Brain microvascular endothelial cell (primary cell): ENCODE data around the gene TMPRSS15.

ENCODE experiments used
- DNase-seq: peaks from one replicate; pipeline ENCODE4 v3.0.0-alpha.2; 2020
- H3K27ac ChIP-seq: fragments of 250-450 bp; sonication (Bioruptor Pico); 2 replicates; pipeline ENCODE4 v1.5.1; 2020; ENCODE audit warnings: mild to moderate bottlenecking, moderate library complexity
- H3K27me3 ChIP-seq: fragments of 250-450 bp; sonication (Bioruptor Pico); replicated peaks from 2 replicates; pipeline ENCODE4 v1.5.1; 2020; ENCODE audit warnings: mild to moderate bottlenecking
- H3K36me3 ChIP-seq: fragments of 250-450 bp; sonication (Bioruptor Pico); replicated peaks from 2 replicates; pipeline ENCODE4 v1.5.1; 2020; ENCODE audit warnings: mild to moderate bottlenecking
- H3K4me3 ChIP-seq: 2 replicates; pipeline ENCODE4 v1.5.1; 2011; ENCODE audit warnings: low read depth, mild to moderate bottlenecking, control low read depth, low read length, moderate library complexity
- in situ Hi-C: cut with HindIII; loops from 2 replicates; pipeline ENCODE4 v1.10.0; 2017; ENCODE audit warnings: low sequenced_read_pairs, low pct_ligation_motif_present
- TF ChIP-seq, protein P1 (sequence below): IDR thresholded peaks from 2 replicates; pipeline ENCODE4 v1.5.1; 2011; ENCODE audit warnings: low read depth, mild to moderate bottlenecking, moderate library complexity, low read length, control low read depth, inconsistent platforms; ENCODE audit errors: missing control alignments

Gene TMPRSS15

DNA sequence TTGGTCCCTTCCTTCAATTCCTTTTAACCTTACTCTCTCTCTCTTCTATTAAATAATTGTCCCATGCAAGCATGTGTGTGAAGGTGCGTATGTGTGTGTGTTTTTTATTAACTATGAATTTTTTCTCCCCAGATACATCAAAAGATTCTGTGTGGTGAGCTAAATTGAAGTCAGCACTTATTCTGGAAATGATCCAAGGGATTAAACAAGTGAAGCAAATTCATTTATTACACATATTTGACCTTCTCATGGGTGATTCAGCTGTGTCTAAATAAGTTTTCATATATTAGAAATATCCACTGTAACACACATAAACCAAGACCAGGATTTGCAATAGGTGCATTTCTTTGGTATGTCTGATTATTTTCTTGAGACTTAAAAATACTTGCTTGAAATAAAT is 134.7 kb downstream of the TMPRSS15 start:
- in situ Hi-C loops, result no loop called here
- Histone ChIP-seq H3K27me3 (no peaks in the 10 kb centered on the region), H3K36me3 (no peaks in the 10 kb centered on the region), H3K27ac (no peak overlapping the region), H3K4me3 (no peak overlapping the region)
- TF ChIP-seq, protein P1, sequence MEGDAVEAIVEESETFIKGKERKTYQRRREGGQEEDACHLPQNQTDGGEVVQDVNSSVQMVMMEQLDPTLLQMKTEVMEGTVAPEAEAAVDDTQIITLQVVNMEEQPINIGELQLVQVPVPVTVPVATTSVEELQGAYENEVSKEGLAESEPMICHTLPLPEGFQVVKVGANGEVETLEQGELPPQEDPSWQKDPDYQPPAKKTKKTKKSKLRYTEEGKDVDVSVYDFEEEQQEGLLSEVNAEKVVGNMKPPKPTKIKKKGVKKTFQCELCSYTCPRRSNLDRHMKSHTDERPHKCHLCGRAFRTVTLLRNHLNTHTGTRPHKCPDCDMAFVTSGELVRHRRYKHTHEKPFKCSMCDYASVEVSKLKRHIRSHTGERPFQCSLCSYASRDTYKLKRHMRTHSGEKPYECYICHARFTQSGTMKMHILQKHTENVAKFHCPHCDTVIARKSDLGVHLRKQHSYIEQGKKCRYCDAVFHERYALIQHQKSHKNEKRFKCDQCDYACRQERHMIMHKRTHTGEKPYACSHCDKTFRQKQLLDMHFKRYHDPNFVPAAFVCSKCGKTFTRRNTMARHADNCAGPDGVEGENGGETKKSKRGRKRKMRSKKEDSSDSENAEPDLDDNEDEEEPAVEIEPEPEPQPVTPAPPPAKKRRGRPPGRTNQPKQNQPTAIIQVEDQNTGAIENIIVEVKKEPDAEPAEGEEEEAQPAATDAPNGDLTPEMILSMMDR, result no peak
- no peak for DNase-seq

DNA sequence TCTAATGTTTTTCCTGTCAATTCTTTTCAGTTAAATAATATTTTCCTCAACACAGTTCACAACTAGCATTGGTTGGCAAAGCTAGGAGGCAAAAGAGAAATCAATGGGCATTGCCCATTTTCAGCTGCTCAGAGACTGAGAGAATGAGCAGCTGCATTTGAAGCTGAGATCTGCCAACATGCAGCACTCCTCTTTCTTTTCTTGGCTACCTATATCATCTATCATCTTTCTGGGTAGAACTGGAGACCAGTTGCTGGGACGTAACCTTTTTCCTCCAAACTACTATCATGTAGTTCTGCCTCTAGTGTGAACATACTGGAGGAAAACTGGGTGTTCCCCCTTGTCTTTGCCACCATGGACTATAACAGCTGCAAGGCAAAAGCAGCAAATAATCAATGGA is 136.1 kb downstream of the TMPRSS15 start:
- DNase-seq, result no peak
- H3K36me3 ChIP-seq, result no peaks in the 10 kb centered on the region
- H3K27me3 ChIP-seq, result no peaks in the 10 kb centered on the region
- H3K4me3 ChIP-seq, result no peak overlapping the region
- TF ChIP-seq, protein P1, result no peak
- in situ Hi-C loops, result no loop called here
- H3K27ac ChIP-seq, result no peak overlapping the region

DNA sequence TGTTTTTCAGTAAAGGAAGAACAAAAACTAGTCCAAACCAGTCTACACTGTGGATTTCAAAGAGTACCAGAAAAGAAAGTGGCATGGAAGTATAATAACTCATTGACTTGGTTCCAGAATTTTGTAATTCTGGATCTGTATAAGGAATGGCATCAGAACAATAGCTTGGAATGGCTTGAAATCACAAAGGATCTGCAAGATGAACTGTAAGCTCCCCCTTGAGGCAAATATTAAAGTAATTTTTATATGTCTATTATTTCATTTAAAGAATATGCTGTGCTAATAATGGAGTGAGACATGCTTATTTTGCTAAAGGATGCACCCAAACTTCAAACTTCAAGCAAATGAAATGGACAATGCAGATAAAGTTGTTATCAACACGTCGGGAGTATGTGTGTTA is 137.6 kb downstream of the TMPRSS15 start:
- H3K4me3 ChIP-seq, result no peak overlapping the region
- H3K27ac ChIP-seq, result no peak overlapping the region
- TF ChIP-seq, protein P1, result no peak
- in situ Hi-C loops, result no loop called here
- H3K27me3 ChIP-seq, result no peaks in the 10 kb centered on the region
- DNase-seq, result no peak
- H3K36me3 ChIP-seq, result no peaks in the 10 kb centered on the region

DNA sequence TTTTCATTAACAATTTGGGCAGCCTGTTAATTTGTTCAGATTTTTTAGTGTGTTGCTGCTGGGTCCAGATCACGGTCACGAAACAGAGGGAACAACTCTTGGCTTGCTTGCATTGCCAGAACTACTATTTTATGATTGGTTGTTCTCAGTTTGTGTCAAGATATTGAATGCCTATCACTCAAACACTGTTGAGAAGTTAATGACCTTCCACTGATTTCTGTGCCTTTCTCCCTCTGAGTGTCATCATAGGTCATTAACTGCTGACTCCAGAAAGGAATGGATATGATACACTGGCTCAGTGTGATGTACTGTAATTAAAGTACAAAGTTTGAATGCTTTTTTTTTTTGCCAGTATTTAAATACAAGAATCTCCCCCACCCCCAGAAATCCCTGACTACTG is 149.8 kb downstream of the TMPRSS15 start:
- Histone ChIP-seq H3K27me3 (no peaks in the 10 kb centered on the region), H3K4me3 (no peak overlapping the region), H3K36me3 (no peaks in the 10 kb centered on the region), H3K27ac (no peak overlapping the region)
- in situ Hi-C loops, result no loop called here
- TF ChIP-seq, protein P1, result no peak
- DNase-seq, result no peak

DNA sequence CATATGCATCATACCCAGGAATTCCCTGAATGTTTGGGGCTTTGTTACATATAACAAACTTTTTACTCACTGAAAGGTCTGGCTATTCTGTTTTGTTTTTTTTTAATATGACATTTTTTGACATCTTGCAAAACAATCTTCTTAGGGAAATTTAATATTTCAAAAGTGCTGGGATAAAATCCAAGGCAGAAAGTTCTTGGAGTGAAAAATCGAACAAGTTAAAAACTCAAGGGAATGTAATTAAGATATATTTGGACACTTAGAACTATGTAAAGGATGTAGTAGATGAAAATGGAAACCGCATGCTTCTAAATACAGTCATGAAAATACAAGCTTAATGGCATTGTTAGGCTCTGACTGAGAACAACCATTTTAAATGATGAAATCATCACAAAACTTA is 150.4 kb downstream of the TMPRSS15 start:
- Histone ChIP-seq H3K36me3 (no peaks in the 10 kb centered on the region), H3K27me3 (no peaks in the 10 kb centered on the region), H3K27ac (no peak overlapping the region), H3K4me3 (no peak overlapping the region)
- TF ChIP-seq, protein P1, result no peak
- in situ Hi-C loops, result no loop called here
- DNase-seq, result no peak

DNA sequence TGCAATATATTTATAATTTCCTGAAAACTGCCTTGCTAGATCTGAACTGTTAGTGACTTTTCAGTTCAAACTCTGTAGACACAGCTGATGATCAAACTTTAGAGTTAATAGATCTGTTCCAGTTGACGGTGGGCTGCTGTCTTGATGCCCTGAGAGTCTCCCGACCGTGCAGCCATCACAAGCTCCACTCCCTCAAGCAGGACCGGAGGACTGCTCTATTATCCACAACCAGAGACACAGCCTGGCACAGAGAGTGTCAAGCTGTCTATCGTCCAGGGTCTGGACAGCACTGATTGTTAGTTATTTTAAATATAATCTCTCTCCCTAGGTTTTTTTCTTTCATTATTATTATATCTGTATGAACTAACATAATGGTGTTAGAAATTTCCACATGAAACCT is 150.9 kb downstream of the TMPRSS15 start:
- Histone ChIP-seq H3K4me3 (no peak overlapping the region), H3K27me3 (no peaks in the 10 kb centered on the region), H3K36me3 (no peaks in the 10 kb centered on the region), H3K27ac (no peak overlapping the region)
- in situ Hi-C loops, result no loop called here
- TF ChIP-seq, protein P1, result no peak
- no peak for DNase-seq
